HG03280 (cell line): ENCODE measurements around the gene ICA1.
"Not testable (repeated sequence)": the region's sequence is repeated elsewhere in the genome, so short reads cannot be mapped to it uniquely, and the experiment has no call there.

Experiments
- ATAC-seq: cut with Tn5 transposase; IDR thresholded peaks from one replicate; pipeline ENCODE4 v1.9.1; 2021; ENCODE audit warnings: mild to moderate bottlenecking, moderate library complexity; ENCODE audit not compliant: unreplicated experiment

Gene ICA1

DNA sequence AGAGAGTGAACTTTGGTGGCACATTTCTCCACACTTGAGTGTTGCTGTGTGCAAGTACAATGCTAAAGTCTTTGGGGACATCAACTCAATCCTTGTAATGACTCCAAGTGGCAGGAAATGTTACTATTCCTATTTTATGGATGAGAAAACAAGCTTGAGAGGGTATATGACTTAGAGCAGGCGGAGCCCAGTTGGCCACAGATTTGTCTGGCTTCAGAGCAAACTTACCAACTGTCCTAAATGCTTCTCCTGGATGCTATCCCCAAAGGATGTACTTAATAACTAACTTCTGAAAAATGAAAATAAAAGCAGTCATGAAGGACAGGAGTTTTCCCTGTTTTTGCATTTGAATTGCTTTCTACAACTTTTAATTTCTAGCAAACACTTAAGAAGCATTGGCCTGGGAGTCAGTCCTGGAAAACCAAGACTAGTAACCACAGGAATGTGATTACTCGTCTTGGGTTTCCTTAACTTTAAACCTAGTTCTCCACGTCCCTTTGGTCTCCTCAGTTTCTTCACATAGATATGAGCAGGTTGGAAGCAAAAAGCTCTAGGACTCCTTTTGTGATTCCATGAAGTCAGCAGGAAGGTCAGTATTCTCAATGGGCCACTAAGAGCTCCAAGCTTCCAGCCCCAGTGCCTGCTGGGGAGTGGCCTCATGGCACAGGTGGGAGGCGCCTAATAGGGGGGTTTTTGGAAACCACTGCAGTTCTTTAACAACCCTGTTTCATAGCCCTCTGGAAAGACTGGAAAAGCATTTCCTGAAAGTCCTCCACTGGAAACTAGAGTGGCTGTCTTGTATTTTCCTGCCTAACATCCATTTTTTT lies 152.6 kb downstream of the ICA1 start:
- ATAC-seq = no peak

DNA sequence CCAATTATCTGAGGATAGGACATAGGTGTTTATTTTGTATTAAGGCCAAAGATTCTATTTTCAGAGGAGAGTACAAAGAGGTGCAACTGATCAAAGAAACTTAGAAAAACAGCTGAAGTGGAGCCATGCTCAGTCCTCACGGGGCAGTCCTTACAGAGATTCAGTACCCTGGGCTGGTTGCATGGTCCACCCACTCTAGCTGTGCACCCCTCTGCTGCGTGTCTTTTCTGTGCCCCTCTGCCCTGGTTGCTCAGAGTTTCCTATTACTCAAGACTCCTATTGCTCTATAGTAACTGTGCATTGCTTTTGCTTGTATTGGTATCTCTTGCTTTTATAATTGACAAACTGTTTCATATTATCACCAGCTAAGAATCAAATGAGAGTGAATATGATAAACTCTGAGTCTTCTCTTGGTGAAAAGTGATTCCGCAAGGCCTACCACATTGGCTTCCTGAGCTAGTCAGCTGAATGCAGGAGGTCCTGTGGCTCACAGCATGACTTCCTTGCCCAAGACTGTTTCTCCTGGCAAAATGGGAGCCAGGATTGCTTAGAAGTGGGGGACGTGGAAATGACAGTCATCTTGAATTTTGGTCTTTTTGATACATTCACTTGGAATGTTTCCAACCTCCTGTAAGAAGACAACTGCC lies 156.4 kb downstream of the ICA1 start:
- ATAC-seq = no peak

DNA sequence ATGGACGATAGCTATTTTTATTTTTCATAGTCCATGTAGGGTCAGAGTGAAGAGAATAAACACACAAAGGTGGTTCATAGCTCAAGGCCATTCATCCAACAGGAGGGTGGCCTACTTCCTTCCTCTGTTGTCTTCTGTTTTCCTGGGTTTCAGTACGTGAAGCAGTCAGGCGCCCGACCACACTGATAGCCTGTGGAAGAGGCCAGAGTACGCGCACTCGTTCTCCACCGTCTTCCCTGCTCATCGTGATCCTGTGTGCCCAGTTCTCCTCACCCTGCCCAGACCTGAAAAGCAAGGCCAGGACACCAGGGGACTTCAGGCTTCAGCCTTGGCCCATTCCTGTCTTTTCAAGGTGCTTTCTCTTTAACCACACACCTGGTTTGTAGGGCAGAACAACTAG lies 158.7 kb downstream of the ICA1 start:
- no peak for ATAC-seq

DNA sequence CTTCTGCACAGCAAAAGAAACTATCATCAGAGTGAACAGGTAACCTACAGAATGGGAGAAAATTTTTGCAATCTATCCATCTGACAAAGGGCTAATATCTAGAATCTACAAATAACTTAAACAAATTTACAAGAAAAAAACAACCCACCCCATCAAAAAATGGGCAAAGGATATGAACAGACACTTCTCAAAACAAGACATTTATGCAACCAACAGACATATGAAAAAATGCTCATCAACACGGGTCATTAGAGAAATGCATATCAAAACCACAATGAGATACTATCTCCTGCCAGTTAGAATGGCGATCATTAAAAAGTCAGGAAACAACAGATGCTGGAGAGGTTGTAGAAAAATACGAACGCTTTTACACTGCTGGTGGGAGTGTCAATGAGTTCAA lies 160.7 kb downstream of the ICA1 start:
- not testable (repeated sequence) for ATAC-seq

DNA sequence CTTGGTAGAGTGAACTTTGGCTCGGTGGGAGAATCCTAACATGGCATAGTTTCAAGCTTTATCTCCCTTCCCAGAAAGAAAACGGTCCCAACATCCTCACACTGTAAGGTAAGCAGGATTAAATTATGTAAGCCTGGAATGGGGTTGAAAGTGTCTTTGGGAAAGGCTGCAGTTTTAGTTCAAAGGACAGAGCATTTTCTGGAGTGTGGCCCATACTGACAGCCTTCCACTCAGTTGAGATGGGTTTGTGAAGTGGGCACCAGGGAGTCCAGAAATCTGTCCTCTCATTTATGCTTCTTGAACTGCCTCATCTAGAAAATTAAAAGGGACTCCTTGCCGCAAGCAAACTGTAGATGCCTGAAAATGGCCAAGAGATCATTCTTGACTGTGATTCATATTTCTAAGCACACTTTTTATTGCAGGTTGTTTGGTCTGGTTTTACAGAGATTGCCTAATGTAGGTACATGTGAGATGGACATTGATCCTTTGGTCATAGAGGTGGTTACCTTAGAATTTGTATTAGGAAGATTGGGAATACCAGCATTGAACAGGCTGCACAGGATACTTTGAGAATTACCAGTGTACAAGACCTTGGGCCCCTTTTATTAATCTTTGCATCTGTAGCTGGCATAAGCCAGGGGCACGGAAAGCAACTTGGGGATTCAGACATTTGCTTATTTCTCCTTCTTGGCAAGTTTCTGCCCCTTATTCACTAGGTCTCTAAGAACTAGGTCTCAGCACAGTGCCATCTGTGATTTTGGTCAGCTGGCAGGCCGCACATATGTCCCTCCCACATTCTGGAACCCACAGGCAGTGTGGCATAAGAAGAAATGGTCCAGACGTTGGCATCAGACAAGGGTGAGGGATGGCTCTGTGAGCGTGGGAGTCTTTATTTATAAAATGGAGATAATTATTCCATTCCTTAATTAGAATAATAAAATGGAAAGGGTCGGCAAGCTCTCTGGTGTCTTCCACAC lies 167.5 kb downstream of the ICA1 start:
- no peak for ATAC-seq

DNA sequence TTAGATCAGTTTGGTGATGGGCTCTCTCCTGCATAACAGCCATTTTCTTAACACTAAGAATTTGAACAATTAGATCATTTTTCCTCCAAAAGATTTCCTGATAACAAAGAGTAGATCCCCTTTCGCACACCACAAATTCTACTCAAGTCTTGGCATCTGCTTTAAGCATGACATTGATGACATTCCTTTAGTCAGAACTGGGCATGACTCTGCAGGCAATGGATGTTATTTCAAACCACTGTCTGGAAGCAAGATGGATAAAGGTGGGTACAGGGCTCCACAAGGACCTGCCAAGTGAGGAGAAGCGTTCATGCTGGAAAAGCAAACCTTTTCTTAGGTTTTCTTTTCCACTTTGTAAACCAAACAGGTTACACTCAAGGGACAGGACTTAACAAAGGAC lies 169.8 kb downstream of the ICA1 start:
- ATAC-seq = no peak

DNA sequence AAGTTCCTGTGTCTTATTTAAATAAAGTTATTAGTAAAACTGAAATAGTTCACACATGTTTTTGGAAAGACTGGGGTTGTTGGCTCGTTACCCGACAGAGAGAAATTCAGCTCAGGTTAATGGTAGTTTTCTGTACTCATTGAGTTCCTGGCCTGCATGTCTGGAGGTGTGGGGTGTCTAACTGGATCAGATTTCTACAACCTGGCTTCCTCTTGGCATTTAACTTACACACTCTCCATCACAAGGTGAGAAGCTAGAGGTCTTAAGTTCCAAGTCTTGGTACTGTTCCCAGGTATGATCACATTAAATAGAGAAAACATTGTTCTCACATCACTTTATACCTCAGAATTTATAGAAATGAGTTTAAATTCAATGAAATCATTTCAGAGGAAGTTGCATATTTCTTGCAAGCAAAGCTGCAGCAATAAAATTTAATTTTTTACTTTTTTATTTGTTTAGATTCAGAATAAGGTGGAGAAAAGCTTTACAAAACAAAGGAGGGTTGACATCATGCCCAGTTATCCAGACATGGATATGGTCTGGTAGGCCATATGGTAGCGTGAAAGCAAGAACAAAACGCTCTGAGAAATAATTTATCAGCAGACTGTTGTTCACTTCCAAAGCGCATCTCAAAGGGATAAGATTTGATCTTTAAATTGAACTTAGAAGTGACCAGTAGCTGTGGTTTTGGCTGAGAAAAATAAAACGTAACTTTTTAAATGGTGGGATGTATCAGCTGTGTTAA lies 172.8 kb downstream of the ICA1 start:
- no peak for ATAC-seq

DNA sequence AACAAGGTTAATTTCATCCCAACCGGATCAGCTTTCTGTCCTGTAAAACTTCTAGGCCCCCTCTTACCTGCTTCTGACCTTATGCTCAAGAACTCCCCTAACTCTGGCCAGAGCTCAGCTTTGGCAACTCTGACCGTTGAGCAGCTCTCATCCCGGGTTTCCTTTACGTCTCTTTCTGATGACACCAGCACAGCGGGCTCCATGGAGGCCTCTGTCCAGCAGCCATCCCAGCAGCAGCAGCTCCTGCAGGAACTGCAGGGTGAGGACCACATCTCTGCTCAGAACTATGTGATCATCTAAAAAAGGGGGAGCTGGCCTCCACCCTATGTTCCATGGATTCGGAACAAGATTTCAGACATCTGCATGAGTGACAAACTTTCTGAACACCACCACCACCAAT lies 175.7 kb downstream of the ICA1 start:
- no peak for ATAC-seq

DNA sequence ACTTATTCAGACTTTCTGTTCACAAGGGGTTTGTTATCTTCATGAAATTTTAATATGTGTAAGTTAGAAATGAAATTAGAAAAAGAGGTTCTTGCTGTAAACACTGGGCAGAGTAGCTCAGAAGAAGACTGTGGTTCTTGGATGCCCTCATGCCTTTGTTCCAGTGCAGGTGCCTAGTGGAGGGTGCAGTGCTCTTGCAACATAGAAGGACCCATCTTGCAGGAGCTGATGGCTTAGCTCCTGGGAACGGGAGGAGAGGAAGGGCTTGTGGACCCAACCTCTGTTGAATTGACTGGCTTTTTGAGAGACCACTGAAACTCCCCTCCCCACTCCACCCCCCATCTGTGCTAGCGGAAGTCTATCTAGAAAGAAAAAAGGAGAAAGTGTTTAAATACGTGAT lies 176.5 kb downstream of the ICA1 start:
- no peak for ATAC-seq

DNA sequence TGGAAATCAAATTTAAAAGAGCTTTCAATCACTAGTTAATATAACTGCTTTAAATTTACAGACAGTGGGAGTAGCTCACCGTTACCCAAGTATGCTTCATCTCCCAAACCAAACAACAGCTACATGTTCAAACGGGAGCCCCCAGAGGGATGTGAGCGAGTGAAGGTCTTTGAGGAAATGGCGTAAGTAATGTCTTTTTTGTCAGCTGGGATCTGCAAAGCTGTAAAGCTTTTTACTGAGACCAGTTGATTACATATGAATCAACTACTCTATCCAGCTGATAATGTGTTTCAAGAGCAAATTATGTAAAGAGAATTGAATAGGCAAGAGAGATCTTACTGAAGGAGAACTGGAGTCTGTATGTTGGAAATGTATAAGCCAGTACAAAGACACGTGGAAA lies 177.1 kb downstream of the ICA1 start:
- no peak for ATAC-seq

DNA sequence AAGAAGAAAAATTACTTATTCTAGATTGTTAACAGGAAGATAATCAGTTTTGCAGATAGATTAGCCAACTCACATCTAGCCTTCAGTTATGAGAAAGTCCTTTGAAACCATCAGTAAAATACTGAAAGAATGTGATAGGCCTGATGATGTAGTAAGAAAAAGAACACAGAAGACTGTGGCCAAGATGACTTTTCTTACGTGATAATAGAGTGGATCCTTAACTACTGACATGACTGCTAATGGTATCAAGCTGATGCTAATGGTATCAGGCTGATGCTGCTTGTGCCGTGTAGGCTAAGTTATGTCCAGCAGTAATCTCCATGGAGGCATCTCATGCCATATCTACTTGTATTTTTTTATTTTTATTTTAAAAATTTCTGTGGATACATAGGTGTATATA lies 179.2 kb downstream of the ICA1 start:
- ATAC-seq = no peak

DNA sequence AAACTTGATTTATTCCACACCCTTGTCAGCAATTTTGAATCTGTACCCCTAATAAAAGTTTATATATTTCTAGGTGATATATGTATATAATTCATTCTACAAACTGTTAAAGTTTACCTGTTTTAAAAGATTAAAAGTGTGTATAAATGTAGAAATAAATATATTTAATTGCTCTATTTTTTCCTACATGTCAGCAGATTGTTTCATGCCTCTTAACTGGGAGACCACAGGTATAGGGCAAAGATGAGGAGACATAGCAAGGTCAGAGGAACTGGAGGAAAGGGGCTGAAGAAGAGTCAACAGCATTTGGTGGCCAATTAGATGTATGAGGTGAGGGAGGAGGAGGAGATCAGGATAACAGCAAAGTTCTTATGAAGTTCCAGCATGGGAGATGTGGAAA lies 183.5 kb downstream of the ICA1 start:
- ATAC-seq = no peak

DNA sequence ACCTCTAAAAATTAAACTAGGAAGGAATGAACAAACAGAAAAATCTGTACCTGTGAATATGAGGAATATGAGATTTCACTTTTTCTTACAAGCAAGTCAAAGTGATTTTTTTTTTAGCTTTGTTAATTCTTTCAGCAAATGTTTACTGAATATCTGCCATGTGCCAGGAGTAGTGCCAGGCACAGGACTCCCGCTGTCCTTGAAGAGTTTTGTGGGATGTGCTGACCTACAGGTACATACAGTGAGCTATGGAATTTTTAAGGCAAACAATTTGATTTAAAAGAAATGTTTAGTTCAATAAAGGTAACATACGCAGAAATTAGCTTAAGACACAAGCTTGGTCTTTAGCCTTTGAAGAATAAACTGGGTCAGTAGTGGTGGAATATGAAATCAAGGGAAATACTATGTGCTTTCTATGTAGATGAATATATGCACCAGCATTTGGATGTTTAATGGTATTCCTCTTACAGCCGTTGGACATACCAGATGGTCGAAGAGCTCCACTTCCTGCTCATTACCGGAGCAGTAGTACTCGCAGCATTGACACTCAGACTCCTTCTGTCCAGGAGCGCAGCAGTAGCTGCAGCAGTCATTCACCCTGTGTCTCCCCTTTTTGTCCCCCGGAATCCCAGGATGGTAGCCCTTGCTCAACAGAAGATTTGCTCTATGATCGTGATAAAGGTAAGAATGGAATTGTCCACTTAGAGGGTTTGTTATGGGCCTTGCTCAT lies 191.4 kb downstream of the ICA1 start:
- ATAC-seq = no peak

DNA sequence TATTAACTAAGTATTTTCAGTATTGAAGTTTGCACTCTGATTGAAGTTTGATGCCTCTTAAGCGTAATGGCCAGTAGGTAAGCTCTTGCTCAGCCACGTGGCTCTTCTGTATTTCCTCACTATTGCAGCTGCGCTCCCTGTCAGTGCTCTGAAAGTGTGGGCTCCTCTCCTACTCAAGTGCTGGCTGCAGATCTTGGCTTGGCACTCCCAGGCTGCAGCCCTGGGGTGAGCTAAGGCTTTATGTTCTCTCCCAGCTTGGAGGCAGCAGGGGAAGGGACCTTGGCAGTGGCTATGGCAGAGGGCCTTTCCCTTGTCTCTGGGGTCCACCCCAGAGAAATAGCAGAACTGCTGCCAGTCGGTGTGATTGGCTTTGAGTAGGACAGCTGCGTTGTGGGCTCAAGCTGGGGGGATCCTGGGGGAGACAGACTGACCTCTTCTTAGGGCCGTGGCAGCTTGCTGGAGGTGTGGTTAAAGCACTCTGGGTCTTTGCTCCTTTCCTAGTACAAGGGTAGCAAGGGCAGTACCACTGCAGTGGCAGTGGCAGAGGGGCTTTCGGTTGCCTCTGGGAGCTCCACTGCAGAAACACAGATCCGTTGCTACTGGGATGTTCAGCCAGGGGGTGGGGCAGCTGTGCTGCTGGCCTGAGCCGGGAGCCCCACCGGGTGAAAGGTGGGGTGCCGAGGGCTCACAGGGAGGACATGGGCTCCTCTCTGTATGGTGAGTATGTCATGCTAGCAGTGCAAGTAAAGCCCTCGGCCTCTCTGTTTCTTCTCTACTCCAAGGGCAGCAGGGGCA lies 192.9 kb downstream of the ICA1 start:
- ATAC-seq = no peak

DNA sequence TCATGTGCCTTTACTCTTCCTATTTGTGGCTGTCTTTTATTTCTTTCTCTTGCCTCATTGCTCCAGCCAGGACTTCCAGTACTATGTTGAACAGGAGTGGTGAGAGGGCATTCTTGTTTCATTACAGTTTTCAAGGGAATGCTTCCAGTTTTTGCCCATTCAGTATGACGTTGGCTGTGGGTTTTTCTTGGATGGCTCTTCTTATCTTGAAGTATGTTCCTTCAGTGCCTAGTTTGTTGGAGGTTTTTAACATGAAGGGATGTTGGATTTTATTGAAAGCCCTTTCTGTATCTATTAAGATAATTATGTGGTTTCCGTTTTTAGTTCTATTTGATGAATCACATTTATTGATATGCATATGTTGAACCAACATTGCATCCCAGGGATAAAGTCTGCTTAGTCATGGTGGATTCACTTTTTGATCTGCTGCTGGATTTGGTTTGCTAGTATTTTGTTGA lies 196.6 kb downstream of the ICA1 start:
- ATAC-seq = no peak

DNA sequence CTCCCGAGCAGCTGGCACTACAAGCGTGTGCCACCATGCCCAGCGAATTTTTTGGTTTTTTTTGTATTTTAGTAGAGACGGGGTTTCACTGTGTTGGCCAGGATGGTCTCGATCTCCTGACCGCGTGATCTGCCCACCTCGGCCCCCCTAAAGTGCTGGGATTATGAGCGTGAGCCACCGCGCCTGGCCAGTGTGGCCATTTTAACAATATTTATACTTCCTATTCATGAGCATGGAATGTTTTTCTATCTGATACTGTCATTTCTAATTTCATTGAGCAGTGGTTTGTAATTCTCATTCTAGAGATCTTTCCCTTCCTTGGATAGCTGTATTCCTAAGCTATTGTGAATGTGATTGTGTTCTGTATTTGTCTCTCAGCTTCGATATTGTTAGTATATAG lies 197.1 kb downstream of the ICA1 start:
- ATAC-seq = no peak

DNA sequence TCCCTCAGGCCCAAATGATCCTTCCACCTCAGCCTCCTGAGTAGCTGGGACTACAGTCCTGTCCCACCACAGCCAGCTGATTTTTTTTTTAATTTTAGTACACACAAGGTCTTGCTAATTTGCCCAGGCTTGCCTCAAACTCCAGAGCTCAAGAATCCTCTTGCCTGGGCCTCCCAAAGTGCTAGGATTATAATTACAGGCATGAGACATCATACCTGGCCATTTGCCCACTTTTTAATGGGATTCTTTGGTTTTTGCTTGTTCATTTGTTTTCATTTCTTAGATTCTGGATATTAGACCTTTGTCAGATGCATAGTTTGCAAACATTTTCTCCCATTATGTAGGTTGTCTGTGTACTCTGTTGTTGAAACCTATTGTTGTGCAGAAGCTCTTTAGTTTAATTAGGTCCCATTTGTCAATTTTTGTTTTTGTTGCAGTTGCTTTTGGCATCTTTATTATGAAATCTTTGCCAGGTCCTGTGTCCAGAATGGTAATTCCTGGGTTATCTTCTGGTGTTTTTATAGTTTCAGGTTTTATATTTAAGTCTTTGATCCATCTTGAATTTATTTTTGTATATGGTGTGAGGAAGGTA lies 198.2 kb downstream of the ICA1 start:
- no peak for ATAC-seq

DNA sequence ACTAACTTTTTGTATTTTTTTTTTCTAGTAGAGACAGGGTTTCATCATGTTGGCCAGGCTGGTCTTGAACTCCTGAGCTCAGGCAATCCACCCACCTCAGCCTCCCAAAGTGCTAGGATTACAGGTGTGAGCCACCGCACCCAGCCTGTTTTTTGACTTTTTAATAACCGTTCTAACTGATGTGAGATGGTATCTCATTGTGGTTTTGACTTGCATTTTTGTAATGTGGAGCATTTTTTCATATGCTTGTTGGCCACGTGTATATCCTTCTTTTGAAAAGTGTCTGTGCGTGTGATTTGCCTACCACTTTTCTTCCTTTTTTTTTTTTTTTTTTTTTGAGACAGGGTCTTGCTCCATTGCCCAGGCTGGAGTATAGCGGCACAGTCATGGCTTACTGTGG lies 198.7 kb downstream of the ICA1 start:
- not testable (repeated sequence) for ATAC-seq
